GM23248 (cell line): Measurements from ENCODE around the gene ZFPL1.

ENCODE experiments used
- EZH2 ChIP-seq: fragments of 200-600 bp; sonication (generic); IDR thresholded peaks from 2 replicates; pipeline ENCODE4 v1.6.1; 2018; ENCODE audit warnings: antibody characterized with exemption, mild to moderate bottlenecking; ENCODE audit not compliant: insufficient read depth, poor library complexity, severe bottlenecking
- EZH2phosphoT487 ChIP-seq: fragments of 200-600 bp; sonication (generic); IDR thresholded peaks from 2 replicates; pipeline ENCODE4 v1.6.1; 2018; ENCODE audit warnings: antibody characterized with exemption, moderate library complexity, mild to moderate bottlenecking, low read depth; ENCODE audit not compliant: insufficient read depth

DNA sequence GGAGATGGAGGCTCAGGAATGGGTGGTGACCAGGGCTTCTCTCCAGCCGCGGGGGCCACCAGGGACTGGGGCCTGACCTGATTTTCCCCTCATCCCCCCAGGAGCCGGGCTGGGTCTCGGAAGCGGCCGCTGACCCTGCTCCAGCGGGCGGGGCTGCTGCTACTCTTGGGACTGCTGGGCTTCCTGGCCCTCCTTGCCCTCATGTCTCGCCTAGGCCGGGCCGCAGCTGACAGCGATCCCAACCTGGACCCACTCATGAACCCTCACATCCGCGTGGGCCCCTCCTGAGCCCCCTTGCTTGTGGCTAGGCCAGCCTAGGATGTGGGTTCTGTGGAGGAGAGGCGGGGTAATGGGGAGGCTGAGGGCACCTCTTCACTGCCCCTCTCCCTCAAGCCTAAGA, 3.8 kb downstream of the ZFPL1 start:
- no peak for TF ChIP-seq EZH2
- no peak for TF ChIP-seq EZH2phosphoT487
